A673 (cell line): ENCODE results near the gene GLCE.

Experiments used
- EZH2 ChIP-seq: fragments of 200-600 bp; sonication (generic); IDR thresholded peaks from 2 replicates; pipeline ENCODE4 v1.6.1; 2017; ENCODE audit warnings: borderline replicate concordance, low read depth, mild to moderate bottlenecking, mixed read lengths, antibody characterized with exemption, low read length; ENCODE audit not compliant: poor library complexity, severe bottlenecking
- TF ChIP-seq, protein P1 (sequence below): fragments of 300-800, 200-600 bp; sonication (generic); conservative IDR thresholded peaks from 2 replicates; pipeline ENCODE4 v1.5.1; 2017; ENCODE audit warnings: low read depth, mild to moderate bottlenecking, antibody characterized with exemption, low read length, moderate library complexity, mixed read lengths

DNA sequence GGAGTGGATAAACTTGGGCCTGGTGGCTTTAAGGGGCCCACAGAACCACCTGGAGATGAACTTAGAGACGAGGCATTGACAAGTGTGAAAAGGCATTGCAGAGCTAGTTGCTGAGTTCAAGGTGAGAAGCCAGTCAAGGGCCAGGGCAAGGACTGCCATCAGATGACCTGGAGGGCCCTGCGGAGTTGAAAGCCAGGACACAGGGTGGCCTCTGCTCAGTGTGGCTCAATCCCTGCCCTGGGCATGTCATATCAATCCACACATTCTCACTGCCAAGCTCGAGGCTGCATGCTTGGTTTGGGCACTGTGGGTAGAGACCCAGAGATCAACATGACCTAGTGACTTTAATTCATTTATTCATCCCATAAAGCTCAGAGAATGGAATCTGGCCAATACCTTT lies 147.5 kb downstream of the GLCE start:
- TF ChIP-seq EZH2 = no peak
- TF ChIP-seq, protein P1, sequence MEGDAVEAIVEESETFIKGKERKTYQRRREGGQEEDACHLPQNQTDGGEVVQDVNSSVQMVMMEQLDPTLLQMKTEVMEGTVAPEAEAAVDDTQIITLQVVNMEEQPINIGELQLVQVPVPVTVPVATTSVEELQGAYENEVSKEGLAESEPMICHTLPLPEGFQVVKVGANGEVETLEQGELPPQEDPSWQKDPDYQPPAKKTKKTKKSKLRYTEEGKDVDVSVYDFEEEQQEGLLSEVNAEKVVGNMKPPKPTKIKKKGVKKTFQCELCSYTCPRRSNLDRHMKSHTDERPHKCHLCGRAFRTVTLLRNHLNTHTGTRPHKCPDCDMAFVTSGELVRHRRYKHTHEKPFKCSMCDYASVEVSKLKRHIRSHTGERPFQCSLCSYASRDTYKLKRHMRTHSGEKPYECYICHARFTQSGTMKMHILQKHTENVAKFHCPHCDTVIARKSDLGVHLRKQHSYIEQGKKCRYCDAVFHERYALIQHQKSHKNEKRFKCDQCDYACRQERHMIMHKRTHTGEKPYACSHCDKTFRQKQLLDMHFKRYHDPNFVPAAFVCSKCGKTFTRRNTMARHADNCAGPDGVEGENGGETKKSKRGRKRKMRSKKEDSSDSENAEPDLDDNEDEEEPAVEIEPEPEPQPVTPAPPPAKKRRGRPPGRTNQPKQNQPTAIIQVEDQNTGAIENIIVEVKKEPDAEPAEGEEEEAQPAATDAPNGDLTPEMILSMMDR = no peak
